Omental fat pad (tissue), 4 donors: ENCODE measurements around the gene LRRC25. TPM values are rescaled to one million over a fixed set of nuclear protein-coding genes. Genes with fewer than 3 reads are reported as not detected.
A peak's percentile ranks its signal among the peaks of the same experiment; 100 is the strongest.

Experiments
- ATAC-seq: fragments of 150-250 bp; one replicate; pipeline ENCODE4 v1.9.1; 2016; ENCODE audit warnings: mild to moderate bottlenecking, moderate library complexity; ENCODE audit not compliant: low FRiP score
- DNase-seq: peaks from one replicate; pipeline ENCODE4 v3.0.0-alpha.2; 2019; ENCODE audit warnings: low spot score
- total RNA-seq, 4 donors: library from RNA; depleted of rRNA; stranded (reverse); fragments of >200 nt; gene quantifications; one replicate each; pipeline ENCODE4 v1.1.0, GENCODE V29; 2016
- TF ChIP-seq, protein P1 (sequence below), 3 donors: fragments of 450-650 bp; IDR thresholded peaks; one replicate each; pipeline ENCODE4 v1.5.1; 2016 to 2017; ENCODE audit warnings: antibody characterized with exemption in 3 of 3, mild to moderate bottlenecking in 3 of 3, moderate library complexity in 2 of 3

Gene LRRC25
- total RNA-seq, 4 donors from 2014 or later: 11.8 to 37.2 (median 28.8) TPM

DNA sequence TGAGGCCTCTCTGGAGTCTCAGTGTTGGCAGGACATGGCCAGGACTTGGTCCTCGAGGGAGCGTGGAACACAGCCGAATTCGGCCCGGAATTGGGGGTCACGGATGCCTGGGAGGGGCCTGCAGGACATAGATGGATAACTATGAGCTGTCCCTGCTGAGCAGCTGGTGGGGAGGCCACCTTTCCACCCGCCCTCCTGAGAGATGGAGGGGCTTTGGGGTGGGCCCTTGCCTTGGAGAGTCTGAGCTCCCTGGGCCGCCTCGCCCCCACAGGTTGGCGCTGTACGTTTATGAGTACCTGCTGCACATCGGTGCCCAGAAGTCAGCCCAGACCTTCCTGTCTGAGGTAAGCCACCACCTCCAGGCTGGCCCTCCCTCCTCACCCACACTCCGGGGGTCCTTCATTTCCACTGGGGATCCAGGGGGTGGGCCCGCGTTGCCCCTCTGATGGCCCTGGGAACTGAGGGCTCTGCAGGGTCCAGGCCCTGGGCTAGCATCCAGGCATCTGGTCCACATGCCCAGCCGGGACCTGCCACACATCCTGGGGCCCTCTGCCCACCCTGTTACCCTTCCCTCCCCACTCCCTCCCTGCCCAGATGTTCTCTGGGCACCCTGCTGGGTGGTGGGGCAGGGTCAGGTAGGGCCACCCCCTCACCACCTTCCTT lies 29.8 kb upstream of the LRRC25 start:
- TF ChIP-seq, protein P1, sequence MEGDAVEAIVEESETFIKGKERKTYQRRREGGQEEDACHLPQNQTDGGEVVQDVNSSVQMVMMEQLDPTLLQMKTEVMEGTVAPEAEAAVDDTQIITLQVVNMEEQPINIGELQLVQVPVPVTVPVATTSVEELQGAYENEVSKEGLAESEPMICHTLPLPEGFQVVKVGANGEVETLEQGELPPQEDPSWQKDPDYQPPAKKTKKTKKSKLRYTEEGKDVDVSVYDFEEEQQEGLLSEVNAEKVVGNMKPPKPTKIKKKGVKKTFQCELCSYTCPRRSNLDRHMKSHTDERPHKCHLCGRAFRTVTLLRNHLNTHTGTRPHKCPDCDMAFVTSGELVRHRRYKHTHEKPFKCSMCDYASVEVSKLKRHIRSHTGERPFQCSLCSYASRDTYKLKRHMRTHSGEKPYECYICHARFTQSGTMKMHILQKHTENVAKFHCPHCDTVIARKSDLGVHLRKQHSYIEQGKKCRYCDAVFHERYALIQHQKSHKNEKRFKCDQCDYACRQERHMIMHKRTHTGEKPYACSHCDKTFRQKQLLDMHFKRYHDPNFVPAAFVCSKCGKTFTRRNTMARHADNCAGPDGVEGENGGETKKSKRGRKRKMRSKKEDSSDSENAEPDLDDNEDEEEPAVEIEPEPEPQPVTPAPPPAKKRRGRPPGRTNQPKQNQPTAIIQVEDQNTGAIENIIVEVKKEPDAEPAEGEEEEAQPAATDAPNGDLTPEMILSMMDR (IDR thresholded peaks at IDR 0.05): no peak
- no peak for ATAC-seq
- DNase-seq: no peak

DNA sequence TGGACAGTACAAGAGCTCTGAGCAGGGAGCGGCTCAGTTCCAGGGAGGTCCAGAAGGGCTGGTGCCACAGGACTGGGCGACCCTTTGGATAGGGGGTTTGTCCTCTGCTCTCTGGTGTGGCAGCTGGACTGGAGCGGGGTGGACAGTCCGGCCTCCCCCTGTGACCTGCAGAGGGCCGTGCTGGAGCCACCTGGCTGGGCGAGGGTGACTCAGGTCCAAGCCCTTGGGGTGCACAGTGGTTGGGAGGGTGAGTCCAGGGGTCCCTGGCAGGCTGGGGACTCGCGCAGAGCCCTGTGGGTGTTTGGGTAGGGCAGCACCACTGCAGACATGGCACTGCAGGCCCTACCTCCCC lies 29.0 kb upstream of the LRRC25 start:
- DNase-seq (no peak), ATAC-seq (no peak)
- TF ChIP-seq, protein P1 (IDR thresholded peaks at IDR 0.05): no peak

DNA sequence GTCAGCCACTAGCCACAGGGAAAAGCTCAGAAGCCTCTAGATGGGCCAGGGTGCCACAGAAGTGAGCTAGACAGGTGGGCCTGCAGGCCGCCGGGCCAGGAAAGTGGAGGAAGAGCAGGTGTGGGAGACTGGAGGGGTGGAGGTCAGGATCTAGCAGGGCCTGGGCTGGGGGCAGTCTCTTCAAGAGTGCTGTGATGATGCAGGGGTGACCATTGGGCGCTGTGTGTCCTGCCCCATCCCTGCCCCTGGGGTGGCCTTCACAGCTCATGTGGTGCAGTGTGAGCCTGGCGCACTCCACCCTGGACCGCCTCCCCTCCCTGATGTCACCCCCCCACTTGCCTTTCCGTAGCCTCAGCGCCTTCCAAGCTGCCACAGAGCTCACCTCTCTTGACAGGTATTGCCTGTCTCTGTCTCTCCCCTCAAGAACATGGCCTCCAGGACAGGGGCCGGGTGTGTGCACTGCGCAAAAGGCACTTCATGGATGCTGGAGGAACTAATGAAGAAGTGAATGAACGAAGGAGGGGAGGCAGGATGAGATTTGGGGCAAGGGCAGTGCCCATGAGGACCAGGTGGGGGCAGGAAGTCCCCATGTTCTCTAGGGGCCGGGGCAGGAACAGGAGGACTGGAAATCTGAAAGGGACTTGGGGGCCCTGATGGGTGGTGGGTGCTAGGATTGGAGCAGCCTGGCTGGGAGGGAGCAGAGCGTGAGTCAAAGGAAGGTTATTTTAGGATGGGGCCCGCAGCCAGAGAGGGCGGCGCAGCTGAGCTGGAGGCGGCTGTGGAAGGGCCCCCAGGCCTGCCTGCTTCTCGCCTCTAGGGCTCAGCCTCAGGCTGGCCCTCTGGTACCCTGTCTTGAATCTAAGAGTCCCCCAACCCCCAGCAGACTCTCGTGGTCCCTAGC lies 28.3 kb upstream of the LRRC25 start:
- DNase-seq: no peak
- TF ChIP-seq, protein P1 (IDR thresholded peaks at IDR 0.05): no peak
- ATAC-seq: peak; percentile 39

DNA sequence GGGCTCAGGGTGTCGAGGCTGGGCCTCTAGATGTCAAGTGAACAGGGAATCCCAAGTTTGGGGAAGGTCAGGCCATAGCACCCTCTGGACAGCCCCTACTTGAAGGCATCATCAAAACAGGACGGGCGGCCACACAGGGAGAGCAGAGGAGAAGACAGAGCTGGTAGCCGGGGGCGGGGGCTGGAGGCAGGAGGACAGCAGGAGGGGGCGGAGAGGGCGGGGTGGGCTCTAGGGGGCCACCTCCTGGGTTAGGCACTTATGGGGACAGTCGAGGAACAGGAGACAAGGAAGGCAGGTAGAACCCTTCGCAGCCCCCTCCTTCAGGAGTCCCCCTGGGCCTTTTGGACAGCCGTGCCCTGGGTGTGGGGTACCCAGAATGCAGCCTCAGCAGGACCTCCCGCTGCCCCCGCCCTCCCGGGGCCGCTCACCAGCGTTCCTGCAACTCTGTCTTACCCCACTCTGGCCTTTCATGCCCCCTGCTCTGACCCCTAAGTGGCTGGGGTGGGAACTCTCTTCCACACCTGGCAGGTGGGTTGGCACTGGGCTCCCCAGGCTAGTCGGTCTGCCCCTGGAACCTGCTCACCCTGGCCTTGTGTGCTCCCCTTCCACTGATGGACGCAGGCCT lies 27.6 kb upstream of the LRRC25 start:
- ATAC-seq (no peak), DNase-seq (no peak)
- TF ChIP-seq, protein P1 (IDR thresholded peaks at IDR 0.05): no peak

DNA sequence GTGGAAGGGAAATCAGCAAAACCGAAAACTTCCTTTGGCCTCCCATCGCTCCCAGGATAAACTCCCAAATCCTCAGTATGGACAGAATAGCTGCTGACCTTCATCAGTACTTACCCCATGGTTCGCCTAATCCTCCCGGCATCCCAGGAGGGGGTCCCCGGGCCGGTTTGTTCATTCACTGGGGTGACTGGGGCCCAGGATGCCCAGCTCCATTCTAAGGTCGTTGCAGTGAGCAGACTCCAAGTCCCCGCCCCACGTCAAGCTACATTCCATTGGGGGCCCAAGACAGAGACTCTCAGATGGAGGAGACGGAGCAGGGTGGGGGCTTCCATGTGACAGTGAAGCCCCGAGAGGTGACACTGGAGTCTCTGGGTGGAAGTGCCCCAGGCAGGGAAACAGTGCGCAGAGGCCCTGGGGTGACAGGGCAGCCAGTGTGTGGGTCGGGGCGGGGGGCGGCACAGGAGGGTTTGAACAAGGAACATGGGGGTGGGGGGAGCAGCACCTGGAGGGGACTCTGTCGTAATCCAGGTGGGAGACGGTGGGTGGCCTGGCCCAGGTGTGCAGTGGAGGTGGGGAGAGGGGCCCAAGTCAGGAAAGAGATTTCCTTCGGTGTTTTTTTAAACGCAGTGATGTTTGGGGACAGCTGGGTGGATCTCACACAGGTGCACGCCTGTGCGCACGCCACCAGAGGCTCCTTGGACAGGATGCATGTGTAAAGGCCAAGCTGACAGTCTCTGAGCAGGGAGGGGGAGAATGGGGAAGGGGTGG lies 26.9 kb upstream of the LRRC25 start:
- TF ChIP-seq, protein P1 (IDR thresholded peaks at IDR 0.05): no peak
- ATAC-seq: no peak
- no peak for DNase-seq

DNA sequence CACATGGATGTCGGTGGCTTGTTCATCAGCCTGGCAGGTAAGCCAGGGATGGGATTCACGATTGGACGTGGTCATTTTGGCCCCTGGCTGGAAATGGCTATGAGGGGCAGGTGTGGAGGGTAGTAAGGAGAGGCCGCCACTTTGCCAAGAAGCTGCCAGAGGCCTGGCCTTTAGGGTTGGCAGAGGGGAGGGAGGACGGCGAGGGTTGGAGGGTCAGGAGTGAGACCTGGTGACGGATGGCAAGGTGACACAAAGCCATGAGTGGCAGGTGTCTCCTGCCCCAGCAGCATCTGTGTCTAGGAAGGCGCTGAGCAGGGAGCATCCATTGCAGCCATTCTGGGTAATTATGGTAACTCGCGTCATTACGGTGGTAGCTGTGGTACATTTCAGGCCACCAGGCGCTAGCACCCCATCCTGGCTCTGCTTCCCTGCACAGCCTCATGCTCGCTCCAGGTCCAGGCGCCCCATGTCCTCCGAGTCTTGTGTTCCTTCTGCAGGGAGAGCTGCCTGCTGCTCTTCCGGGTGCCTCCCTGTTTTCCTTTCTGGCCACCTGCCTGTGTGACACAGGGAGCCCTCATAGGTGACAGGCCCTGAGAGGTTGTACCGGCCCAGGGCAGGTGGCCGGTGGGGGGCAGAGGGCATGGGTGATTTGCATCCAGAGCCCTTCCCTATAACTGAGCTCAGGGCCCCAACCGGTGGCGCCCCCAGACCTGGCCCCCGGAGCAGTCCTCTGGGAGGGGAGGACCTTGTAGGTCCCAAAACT lies 26.0 kb upstream of the LRRC25 start:
- TF ChIP-seq, protein P1 (IDR thresholded peaks at IDR 0.05): no peak
- ATAC-seq (no peak), DNase-seq (no peak)
